Ramos (cell line): ENCODE measurements around the gene ETV1.

Experiments used
- in situ Hi-C: fragments of 300-500 bp; cut with MboI; formaldehyde crosslinking; loops from one replicate; pipeline ENCODE4 v1.14.3; 2022; ENCODE audit warnings: low sequenced_read_pairs; ENCODE audit not compliant: unreplicated experiment

Gene ETV1

GRCh38 chr7:13844954-13845353 lies 144.5 kb downstream of the ETV1 start:
- in situ Hi-C loops = no loop called here

GRCh38 chr7:13841284-13841683 lies 148.2 kb downstream of the ETV1 start:
- in situ Hi-C loops = no loop called here
